ENCODE data around the gene ALDH1L2.

GRCh38 chr12:105089817-105090216 lies 5.6 kb upstream of the ALDH1L2 start:
- TF ChIP-seq CTCF (IDR thresholded peaks at IDR 0.05) (no peak), POLR2A (IDR thresholded peaks at IDR 0.05) (no peak)

Data from thyroid gland (tissue), 4 donors.